Measurements from ENCODE around the gene UNC80.

The UNC80 gene

DNA sequence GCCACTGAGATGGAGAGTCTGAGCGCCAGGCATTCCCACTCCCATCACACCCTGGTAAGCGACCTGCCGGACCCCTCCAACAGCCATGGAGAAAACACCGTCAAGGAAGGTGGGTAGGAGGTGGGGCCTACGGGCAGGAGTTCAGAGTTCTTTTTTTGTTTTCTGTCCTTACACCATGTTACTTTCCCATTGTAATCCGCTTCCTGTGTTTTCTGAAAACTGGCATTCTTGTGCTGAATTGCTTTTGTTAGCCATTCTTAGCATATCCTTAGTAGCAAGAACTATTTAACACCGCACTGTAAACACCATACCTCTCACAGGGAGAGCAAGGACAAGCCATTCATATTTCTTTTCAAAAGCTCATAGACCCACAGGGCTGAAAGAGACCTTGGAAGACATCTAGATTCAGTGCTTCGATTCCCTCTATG is 46.2 kb downstream of the UNC80 start:
- no peak for DNase-seq (ENCODE audit: low read depth)

DNA sequence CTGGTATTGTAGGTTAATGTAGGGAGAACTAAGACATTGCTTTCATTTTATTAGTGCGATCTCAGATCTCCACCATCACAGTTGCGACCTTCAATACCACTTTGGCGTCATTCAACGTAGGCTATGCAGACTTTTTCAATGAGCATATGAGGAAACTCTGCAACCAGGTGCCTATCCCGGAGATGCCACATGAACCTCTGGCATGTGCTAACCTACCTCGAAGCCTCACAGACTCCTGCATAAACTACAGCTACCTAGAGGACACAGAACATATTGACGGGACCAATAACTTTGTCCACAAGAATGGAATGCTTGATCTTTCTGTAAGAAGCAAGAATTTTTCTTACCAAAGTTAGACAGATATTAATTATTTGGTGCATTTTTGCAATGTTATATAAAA is 47.3 kb downstream of the UNC80 start:
- DNase-seq (ENCODE audit: low read depth) = no peak

DNA sequence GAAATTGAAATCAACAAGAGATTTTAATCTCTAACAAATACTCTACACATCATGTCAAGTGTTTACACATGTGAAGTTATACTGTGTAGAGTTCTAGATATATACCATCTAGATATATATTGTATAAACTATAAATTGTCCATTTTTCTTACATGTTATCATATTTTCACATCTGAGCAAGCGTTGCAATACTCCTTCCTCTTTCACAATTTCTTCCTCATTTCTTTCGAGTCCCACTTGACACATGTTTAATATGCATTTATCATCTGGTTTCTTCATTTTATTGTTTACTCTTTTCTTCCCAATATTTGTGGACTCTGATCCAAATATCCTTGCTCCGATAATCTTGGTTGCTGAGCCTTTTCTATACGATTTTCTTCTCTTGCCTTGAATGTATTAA is 50.2 kb downstream of the UNC80 start:
- no peak for DNase-seq (ENCODE audit: low read depth)

DNA sequence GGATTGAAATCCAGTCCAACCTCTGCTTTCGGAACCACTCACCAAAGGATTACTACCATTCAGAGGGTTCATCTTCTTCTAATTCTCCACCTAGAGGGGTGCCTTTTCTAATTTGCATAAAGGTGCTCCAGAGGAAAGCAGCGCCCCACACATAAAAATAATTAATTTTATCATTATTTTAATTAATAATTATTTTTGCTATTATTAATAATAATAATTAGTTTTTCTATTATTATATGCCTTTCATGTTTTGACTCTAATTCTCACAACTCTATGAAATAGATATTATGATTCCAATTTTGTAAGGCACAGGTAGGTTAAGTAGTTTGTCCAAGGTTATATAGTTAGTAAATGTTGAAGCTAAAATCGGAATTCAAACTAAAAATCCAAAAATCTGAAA is 51.9 kb downstream of the UNC80 start:
- DNase-seq (ENCODE audit: low read depth) = no peak

DNA sequence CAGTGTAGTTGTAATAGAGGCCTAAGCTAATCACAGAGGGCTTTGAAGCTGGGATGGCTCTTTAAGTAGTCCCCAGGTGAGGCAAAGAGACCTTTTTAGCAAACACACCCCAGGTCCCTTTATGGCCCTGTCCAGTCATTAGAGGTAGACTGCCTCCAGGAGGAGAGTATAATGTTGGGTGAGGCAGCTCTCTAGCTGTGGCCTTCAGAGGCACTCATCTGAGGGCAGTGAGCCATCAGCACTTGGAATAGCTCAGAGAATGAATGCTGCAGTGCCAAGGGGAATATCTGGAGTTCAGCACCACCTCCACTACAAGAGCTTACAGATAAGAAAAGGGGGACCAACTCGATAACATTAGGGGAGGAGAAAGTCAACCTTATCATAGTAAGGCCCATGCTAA is 52.8 kb downstream of the UNC80 start:
- no peak for DNase-seq (ENCODE audit: low read depth)

DNA sequence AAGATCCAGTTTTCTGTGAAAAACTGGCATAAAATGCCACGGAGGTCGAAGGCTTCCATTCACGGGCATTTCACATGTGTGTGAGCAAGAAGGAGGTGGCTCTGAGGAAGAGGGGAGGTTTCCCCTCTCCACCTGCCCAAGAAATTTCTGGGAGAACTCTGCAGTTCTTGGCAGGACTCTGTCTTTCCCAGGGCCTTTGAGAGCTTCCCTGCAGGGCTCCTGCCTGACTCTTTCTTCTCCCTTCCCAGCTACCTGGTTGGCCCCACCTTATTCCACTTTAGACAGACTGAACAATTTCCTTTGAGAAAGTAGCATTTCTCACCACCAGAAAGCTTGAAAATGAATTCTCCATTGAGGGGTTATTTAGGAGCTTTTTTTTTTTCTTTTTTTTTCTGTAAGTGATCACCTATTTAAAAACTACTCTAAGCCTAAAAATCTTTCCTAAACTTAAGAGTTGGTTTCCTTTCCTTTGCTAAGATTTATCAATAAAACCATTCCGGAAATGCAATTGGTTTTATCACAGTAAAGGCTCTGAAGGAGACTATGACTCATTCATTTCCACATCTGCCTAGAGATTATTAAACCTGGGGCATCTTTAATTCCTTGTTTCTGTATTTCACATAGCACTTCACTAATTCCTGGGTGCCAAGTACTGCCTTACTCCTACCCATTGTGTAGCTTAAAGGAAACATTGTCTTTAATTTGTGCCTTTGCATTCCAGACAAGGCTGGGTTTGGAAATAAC is 59.3 kb downstream of the UNC80 start:
- no peak for DNase-seq (ENCODE audit: low read depth)

DNA sequence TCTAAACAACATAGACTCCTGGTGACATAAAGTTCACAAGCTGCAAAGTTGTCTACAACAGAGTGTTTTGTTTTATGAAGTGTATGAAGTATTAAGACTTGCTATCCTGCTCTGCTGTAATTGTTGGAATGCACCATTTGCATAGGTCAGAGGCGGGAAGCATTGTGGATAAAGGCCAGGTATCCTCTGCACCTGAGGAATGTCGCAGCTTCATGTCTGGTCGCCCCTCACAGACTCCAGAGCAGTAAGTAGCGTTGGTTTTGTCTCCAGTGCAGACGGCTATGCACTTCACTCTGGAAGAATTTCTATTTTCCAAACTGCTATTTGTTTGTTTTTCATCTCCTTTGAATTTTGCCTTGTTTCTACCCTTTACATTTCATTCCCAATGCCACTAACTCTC is 63.1 kb downstream of the UNC80 start:
- no peak for DNase-seq (ENCODE audit: low read depth)

DNA sequence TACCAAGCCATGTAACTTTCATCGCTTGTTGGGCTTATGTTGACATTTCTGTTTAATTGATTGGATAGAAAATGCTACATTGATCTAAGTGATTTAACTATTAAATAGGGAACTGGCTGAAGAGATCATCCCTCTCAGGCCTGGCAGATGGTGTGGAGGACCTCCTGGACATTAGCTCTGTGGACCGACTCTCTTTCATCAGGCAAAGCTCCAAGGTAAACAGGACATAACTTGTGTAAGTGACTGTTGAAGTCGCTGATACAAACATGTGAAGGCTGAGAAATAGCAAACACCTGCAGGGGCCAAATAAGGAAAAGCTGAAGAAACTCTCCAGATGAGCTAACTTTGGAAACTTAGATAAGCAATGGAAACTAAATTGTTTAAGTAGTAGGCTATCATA is 68.8 kb downstream of the UNC80 start:
- DNase-seq (ENCODE audit: low read depth) = no peak

DNA sequence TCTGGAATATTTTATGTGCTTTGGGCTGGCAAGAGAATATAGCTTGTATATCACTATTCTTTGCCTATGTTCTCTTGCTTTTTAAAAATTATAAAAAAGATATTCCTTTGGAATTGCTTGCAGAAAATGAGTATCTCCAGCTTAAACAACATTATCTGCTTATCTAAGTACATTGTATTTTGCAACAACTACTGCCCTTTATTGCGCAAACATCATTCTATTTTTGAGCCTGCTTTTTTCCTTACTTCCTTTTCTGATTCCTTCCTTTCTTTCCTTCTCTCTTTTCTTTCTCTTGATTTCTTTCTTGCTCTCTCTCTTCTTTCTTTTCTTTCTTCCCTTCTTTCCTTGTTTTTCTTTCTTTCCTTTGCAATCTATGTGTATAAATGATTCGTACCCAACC is 74.0 kb downstream of the UNC80 start:
- DNase-seq (ENCODE audit: low read depth) = no peak

DNA sequence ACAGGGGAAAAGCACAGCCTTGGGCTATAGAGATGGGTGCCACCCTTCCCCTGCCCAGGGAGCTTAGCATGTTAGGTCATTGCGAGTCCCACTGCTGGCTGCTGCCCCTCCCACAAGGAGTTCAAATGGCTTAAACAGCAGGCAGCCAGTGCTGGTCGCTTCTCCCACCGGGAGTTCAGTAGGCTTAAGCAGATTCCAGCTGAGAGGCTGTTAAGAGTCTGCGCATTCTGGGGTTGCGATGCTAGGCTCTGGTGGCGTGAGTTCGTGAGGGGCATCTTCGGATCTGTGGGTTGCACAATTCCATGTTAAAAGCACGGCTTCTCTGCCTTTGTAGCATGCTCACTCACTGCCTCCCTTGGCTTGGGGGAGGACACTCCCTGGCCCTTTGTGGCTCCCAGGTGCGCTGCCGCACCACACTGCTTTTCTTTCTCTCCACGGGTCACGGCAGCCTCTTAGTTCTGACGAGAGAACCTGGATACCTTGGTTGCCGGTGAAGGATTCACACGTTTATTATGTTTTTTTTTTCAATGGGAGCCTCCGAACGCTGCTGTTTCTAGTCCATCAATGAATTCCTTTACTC is 93.2 kb downstream of the UNC80 start:
- no peak for DNase-seq (ENCODE audit: low read depth)

DNA sequence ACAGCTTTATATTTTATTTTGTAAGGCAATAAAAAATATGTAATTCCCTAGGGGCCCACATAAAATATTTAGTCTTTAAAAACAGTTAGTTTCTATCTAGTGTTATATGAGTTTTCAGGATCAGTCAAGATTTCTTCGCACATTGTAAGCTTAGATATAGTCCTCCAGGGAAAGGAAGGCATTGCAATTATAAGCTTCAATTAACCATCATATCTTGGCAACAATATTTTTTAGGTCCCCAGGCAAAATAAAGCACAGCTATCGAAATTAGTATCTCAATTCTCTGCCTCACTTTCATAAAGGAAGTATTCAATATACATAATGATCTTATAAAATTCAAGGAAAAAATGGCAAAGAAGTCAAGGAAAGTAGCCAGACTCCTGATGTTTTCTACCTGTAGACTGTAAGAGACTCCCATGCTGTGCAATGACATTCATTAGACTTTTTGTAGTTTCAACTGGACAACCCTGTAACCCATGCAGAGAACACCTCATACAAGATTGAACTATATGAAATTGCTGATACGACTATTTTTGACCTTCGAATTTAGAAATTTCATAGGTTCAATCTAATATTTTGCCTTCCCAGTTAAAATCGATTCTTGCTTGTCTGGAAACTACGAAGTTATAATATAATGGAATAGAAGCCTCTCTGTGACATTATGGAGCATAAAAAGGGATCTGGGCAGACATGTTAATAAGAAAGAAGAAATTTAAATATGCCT is 96.8 kb downstream of the UNC80 start:
- DNase-seq (ENCODE audit: low read depth) = no peak

DNA sequence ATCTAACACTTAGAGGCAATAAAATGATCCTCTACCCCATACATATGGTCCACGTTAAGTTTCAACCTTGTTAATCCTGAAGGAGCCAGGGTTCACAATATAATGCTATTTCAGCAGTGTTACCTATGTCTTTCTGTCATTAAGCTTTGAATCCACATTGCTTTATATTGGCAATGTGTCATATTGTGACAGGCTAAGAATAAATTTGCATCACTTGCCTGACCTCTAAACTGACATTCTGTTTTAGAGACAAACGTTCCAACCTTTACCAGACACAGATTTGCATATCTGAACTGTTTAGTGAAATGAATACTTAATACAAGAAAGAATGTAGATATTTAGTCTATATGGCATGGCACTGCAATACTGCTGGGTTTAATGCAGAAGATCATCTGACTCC is 98.4 kb downstream of the UNC80 start:
- no peak for DNase-seq (ENCODE audit: low read depth)

DNA sequence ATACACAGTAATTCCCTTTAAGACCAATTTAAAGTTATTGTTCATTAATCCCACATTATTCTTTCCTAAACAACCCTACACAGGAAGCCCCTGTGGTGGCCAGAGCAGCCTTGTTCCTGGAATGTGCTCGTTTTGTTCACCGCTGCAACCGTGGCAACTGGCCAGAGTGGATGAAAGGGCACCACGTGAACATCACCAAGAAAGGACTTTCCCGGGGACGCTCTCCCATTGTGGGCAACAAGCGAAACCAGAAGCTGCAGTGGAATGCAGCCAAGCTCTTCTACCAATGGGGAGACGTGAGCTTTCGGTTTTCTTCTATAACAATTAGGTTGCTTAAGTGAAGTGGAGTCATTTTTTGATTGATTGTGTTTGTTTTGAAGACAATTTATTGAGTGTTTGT is 101.0 kb downstream of the UNC80 start:
- no peak for DNase-seq (ENCODE audit: low read depth)

DNA sequence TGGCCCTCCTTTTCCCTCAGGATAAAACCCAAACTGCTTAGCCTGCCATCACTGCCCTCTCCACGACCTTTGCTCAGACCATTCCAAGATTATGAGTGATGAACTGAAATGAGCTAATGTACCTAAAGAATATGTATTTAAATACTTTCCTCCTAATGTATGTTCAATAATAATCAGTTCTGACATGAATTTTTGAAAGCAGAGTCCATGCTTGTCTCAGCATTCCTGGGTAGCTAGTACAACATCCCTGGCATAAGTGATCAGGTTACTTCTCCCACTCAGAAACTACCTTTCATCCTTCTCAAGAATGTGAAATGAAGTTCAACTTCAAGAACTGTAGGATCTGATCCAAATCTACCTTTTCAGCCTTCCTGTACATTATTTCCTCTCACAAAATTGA is 103.6 kb downstream of the UNC80 start:
- DNase-seq (ENCODE audit: low read depth) = no peak

DNA sequence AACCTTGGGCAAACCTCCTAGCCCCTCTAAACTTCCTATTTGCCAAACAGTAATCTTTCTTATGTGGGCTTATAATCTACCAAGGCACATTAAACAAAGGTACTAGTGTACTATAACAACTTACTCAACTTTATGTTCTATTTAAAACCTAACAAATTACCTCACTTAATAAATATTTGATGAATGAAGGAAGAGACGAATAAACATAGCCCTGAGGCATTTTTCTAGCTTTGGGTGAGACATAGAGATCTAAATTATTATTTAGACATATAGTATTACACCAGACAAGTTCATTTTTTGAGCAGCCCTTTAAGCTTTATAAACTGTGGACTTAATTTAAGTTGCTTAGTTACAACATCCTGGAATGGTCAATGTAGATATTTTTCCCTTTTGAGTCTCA is 104.6 kb downstream of the UNC80 start:
- no peak for DNase-seq (ENCODE audit: low read depth)

DNA sequence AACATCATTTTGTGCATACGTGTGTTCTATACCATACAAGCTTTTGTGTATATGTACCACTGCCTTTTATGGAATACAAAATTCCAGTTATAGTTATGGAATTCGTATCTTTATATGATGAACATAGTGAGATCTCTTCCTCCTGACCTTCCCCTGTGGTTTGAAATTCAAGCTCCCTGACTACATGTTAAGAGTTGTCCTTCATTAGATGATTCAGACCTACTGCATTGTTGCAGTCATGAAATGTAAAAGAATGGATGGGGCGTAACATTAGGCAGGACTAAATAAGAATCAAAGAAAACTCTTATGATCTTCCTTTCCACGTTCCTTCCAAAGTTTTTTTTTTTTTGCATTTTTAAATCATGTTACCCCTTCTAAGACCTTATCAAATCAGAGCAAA is 107.1 kb downstream of the UNC80 start:
- no peak for DNase-seq (ENCODE audit: low read depth)

DNA sequence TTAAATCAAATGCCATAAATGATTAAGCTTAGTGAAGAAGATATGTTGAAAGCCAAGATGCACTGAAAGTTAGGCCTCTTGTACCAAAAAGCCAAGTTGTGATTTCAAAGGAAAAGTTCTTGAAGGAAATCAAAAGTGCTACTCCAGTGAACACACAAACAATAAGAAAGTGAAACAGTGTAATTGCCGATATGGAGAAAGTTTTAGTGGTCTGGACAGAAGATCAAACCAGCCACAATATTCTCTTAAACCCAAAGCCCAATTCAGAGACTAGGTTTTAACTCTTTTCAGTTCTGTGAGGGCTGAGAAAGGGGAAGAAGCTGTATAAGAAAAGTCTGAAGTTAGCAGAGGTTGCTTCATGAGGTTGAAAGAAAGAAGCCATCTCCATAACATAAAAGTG is 129.0 kb downstream of the UNC80 start:
- DNase-seq (ENCODE audit: low read depth) = no peak

DNA sequence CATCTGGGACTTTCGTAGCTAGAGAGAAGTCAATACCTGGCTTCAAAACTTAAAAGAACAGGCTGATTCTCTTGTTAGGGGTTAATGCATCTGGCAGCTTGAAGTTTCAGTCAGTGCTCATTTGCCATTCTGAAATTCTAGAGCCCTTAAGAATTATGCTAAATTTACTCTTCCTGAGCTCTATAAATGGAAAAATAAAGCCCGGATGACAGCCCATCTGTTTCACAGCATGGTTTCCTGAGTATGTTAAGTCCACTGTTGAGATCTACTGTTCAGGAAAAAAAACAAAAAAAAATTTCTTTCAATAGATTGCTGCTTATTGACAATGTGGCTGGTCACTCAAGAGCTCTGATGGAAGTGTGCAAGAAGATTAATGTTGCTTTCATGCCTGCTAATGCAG is 129.5 kb downstream of the UNC80 start:
- DNase-seq (ENCODE audit: low read depth) = no peak

DNA sequence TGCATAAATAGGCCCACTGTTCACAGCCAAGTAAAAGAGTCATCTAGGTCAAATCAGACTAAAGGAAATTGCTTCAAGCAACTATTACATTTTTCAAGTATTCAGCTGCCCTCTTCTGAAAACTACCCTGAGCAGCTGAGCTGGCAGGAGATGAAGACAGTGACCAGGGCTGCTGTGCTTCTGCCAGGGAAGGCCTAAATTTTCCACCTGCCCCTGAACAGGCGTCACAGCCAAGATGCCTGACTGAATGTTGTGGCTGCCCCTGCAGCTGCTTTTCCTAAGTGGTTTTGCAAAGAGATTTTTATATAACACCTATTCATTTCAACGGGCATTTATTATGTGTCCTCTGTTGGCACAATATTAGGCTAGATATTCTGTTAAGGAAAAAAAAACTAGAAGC is 134.1 kb downstream of the UNC80 start:
- no peak for DNase-seq (ENCODE audit: low read depth)

DNA sequence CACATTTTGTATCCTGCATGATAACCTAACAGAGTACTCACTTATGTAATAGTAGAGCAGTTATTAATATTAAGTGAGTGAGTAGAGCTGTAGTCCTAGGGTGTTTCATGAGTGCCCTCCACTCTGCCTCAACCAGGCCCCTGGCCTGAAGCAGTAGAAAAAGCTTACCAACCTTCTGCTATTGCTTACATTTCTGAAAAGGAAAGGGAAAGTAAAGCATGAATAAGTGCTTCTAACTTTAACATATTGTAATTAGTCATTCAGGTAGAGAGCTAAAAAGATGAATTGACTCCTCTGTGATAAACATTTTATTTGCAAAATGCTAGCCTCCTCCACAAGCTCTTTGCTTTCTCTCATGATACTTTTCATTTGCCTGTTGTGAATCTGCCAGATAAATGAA is 136.1 kb downstream of the UNC80 start:
- no peak for DNase-seq (ENCODE audit: low read depth)

DNA sequence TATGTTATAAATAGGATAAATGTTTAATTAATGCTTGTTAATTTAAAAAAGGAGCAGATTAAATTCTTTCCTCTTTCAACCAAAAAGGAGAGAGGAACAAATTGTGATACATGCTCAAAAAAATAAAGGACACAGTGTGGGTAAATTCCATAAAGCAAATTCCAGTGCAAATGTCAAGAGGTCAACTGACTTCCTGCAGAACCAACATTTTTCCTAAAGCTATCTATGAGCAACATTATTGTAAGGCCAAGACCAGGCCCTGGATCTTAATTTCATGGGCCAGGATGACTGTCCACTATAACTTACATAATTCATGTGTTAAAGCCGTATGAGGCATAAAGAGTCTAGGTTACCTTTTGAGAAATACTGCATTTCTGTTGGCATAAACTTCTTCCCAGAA is 136.9 kb downstream of the UNC80 start:
- no peak for DNase-seq (ENCODE audit: low read depth)

DNA sequence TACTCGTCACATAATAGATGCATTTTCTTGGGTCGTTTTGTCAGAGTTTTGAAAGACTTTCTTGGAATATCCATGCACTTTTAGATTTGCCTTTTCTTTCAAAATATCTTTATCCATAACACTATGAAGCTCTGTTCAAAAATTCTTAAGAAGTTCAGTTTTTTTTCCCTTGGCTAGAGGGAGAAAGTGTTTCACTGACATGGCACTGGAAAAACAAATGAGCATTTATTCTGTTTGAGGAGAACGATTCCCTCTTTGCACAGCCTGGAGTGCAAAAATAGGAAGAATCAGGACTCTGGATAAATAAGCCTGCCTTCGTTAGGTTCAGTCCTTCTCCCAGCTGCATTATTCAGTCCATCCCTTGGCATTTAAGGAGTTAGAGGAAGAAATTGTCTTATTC is 139.9 kb downstream of the UNC80 start:
- DNase-seq (ENCODE audit: low read depth) = no peak

DNA sequence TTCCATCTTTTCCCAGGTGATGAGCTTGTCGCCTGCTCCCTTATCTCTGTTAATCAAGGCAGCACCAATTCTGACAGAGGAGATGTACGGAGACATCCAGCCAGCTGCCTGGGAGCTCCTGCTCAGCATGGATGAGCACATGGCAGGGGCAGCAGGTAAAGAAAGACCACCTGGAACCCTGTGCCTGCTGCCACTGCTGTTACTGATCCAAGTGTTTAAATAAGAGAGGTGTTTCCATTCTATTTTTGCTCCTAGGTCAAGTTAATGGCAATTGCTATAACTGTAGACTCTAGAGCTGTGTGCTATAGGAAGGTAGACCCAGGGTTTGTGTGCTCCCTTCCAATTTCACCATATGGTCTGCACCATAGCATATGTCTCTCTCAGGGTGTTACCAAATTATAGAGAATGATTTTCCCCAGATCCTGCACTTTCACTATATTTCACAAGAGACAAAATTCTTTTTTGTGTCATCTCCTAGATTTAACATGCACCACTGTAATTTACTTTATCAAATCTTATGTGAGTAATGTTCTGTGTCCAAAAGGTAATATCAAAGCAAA is 142.2 kb downstream of the UNC80 start:
- no peak for DNase-seq (ENCODE audit: low read depth)

Data from fibroblast of the conjunctiva (primary cell).